Measurements from ENCODE around the gene FLOT1. TPM values are rescaled to one million over a fixed set of nuclear protein-coding genes. Genes with fewer than 3 reads are reported as not detected.

Gene FLOT1
- total and polyA plus RNA-seq, 2 of the 13 experiments (the other 11 are each of a cell fraction or from before 2014, with no cell fraction given), result 82.3 to 130 TPM

- Histone ChIP-seq H3K4me3 (replicated peaks in 1 of 3; ENCODE audit: insufficient read depth in 1 of 3, low read depth in 2 of 3, low read length in 3 of 3) (no peak overlapping the region), H3K79me2 (ENCODE audit: insufficient read depth, low read length) (no peaks in the 10 kb centered on the region), H3K36me3 (replicated peaks in 1 of 2; ENCODE audit: control insufficient read depth in 1 of 2, insufficient read depth in 2 of 2, low read length in 2 of 2) (no peaks in the 10 kb centered on the region), H3K4me2 (ENCODE audit: low read depth, low read length) (no peak overlapping the region), H4K20me1 (ENCODE audit: insufficient read depth, low read length) (no peaks in the 10 kb centered on the region), H2AFZ (ENCODE audit: low read length) (no peak overlapping the region), H3K4me1 (ENCODE audit: insufficient read depth, low read length) (peaks cover 95% of the 10 kb centered on the region), H3K27ac (ENCODE audit: extremely low read length, insufficient read depth, low read length) (peak overlapping the region; percentile 98), H3K9me3 (ENCODE audit: low read length) (no peaks in the 10 kb centered on the region), H3K9ac (ENCODE audit: insufficient read depth, low read depth, low read length) (peak overlapping the region; percentile 6), H3K27me3 (ENCODE audit: control insufficient read depth in 1 of 2, insufficient read depth in 2 of 2, low read length in 2 of 2) (no peaks in the 10 kb centered on the region)
- intact Hi-C loops (cut with micrococcal nuclease; ENCODE audit: unreplicated experiment) (no loop called here), in situ Hi-C loops (cut with HindIII; ENCODE audit: extremely low pct_ligation_motif_present, low pct_unique_long_range_greater_than_20kb) (no loop called here)
- no peak for FAIRE-seq
- no TSS peak for BruUV-seq (replicated peaks)
- no peak for DNase-seq (ENCODE audit: low spot score)
- WGBS (ENCODE audit: low lambda C conversion rate), result 89% methylated on average over 6 of the region's 6 CpGs
- no peak for TF ChIP-seq PAXIP1 (CRISPR knock-in tag; conservative IDR thresholded peaks at IDR 0.05)
- 0 out of 2 replicates have a peak, but pooled peaks have one; percentile 28 for TF ChIP-seq LBX2 (CRISPR knock-in tag; IDR thresholded peaks at IDR 0.05; ENCODE audit: borderline replicate concordance)
- 0 out of 2 replicates have a peak, but pooled peaks have one; percentile 15 for TF ChIP-seq ZFX (CRISPR knock-in tag; IDR thresholded peaks at IDR 0.05; ENCODE audit: low read depth)
- TF ChIP-seq ZNF350 (CRISPR knock-in tag; IDR thresholded peaks at IDR 0.05; ENCODE audit: borderline replicate concordance, low read depth), result 0 out of 2 replicates have a peak, but pooled peaks have one; percentile 14
- TF ChIP-seq ZIK1 (CRISPR knock-in tag; IDR thresholded peaks at IDR 0.05; ENCODE audit: borderline replicate concordance, low read depth), result 0 out of 2 replicates have a peak, but pooled peaks have one; percentile 36
- TF ChIP-seq ZNF687 (CRISPR knock-in tag; IDR thresholded peaks at IDR 0.05), result peak; percentile 57
- 0 out of 2 replicates have a peak, but pooled peaks have one; percentile 45 for TF ChIP-seq ZBTB38 (CRISPR knock-in tag; IDR thresholded peaks at IDR 0.05)
- TF ChIP-seq MAF1 (CRISPR knock-in tag; IDR thresholded peaks at IDR 0.05; ENCODE audit: borderline replicate concordance), result no peak
- no peak for ATAC-seq
- CTCF ChIA-PET (ENCODE audit: low intra/inter-chr PET ratio, low total read pairs), result no interaction called here
- POLR2A ChIA-PET, result interaction anchor here (0.9 to 11.8 kb wide), 7 partner anchors 14 to 61 kb away, joined by 3 to 414 read pairs (median 4); partner anchors contain the start of genes FLOT1, IER3 and MDC1
Observed at GRCh38 chr6:30766461-30767157, 24.1 kb upstream of the FLOT1 start.
